Measurements from ENCODE around the gene DPF3.

DPF3 gene

DNA sequence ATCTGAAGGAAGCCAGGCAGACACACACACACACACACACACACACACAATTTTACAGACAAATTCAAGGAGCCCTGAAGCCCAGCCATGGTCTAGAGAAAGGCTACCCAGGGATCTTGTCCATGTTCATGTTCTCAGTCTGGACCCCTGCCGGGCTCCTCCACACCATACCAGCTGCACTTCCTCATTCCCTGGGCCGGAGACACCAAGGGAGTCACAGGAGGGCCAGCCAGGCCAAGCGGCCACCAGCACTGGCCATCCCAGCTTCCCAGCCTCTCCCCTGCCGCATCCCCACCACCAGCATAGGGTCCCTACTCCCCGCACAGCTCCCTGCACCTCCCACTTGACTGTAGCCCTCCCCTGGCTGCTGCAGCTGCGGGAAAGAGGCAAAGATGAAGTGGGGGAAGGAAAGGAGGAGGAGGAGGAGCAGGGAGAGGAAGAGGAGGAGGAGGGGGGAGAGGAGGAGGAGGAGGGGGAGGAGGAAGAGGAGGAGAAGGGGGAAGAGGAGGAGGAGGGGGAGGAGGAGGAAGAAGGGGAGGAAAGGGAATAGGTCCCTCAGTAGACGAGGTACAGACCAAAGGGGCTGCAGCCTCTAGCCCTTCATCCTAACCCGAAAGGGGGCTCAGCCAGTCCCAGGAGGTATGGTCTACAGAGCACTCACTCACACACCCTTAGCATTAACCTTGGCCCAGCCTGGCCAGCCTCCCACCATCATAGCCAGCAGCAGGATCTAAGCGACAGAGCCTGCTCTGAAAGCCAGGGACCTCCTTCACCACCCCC lies 293.2 kb downstream of the DPF3 start:
- DNase-seq (ENCODE audit: low spot score): no peak

DNA sequence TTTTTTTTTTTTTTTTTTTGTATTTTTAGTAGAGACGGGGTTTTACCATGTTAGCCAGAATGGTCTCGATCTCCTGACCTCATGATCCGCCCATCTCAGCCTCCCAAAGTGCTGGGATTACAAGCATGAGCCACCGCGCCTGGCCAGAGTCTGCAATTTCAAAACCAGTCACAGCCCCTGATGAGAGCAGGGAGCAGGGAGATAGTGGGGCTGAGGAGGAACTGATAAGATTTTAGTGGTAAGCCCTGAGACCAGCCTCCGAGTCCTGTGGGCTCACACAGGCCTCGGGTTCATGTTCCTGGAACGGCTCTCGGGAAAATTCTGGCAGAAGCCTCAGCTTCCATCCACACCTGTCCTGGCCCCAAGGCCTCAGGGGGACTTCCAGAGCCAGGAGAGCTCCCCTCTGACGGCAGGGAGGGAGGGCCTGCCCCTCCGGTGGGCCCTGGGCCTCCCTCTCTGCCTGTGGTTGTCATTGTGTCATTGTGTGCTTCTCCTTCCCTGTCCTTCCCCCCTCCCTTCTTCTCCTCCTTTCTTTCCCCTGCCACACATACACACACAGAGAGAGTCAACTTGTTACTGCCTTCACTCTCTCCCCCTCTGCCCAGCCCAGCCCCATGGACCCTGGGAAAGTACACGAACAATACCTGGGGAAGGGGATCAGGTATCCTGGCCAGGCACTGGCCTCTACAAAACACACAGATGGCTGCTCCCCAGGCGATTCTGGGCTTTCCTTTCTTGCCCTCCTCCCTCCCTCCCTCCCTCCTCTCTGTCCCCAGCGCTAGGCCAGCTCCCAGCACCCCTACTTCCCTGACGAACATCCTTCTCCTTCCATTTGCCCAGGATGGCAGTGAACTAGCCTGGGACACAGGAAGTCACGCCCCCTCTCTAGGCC lies 294.1 kb downstream of the DPF3 start:
- DNase-seq (ENCODE audit: low spot score): no peak

DNA sequence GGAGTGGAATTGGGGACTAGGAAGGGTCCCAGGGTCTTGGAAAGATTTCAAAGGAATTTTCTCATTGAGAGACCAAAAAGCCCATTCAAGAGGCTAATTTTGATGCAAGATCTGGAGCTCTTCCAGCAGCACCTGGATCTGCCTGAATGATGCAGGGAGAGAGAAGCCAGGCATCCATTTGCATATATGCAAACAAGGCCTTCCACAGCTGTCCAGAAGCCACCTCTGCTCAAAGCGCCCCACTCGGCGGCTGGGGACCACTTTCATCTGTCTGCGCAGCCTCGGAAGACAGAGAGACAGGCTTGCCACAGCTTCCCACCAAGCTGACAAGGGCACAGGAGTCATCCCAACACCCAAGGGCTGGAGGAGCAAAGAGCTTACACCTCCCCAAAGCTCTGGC lies 295.6 kb downstream of the DPF3 start:
- DNase-seq (ENCODE audit: low spot score): no peak

GRCh38 chr14:72597252-72598233 lies 296.4 kb downstream of the DPF3 start:
- no peak for DNase-seq (ENCODE audit: low spot score)

DNA sequence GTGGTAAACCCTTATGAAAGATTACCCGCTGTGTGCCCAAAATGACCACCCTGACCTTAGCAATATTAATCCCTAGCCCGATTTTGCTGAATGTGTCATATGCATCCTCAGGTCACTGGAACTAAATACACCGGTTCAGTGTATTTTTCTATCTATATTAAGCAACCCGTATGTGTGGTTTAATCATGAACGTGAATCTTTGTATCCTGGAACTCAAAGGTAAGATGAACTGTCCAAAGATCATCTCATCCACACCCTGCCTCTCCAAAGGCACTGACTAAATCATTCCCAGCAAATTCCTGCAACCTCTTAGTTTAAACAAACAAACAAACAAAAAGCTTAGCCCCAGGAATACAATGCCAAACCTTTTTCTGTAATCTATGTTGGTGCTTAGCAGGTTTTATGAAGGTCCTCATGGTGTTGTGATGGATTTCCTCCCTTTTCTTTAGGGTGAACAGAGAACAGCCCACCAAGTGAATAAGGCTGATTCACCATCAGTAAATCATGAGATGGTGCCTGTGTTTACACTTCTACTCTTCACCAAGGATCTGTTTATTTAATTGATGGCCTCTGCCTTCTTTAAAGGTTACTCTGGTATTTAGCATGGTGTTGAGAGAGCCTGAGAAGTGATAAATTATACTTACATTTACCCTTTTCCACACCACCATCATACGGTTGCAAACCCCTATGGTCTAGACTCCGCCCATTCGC lies 298.6 kb downstream of the DPF3 start:
- DNase-seq (ENCODE audit: low spot score): no peak

GRCh38 chr14:72594099-72594901 lies 299.6 kb downstream of the DPF3 start:
- DNase-seq (ENCODE audit: low spot score): no peak

DNA sequence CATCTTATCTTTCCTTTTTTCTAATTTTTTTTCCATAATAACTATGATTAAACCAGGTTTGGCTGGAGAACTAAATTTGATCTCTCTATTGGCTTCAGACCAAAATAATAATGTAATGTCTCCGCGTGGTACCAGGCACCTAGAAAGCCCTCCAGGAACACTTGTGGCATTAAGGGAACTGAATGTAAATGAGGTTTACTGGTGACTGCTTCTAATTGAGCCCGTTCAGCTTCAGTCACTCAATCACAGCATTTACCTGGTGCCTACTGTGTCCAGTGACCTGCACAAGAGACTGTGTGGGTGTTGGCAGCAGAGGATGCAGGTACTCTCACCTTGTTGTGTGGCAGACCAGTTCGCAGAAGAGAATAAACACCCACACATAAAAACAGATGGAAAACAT lies 302.5 kb downstream of the DPF3 start:
- DNase-seq (ENCODE audit: low spot score): no peak

- DNase-seq (ENCODE audit: low spot score): no peak
These were observed 303.3 kb downstream of the DPF3 start for GRCh38 chr14:72590577-72590976.

DNA sequence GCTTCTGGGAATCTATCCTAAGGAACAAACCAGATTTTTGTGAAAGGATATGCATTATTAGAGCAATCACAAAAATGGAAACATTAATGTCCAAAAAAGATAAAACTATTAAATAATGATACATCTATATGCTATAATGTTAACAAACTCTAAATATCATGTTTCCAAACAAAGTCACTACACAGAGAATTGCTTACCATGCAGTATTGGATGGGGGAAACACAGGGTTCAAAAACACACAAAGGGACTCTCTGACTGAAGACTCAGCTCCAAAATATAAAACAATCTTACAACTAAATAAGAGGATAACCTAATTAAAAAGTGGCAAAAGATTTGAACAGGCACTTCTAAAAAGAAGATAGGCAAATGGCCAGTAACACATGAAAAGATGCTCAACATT lies 304.2 kb downstream of the DPF3 start:
- no peak for DNase-seq (ENCODE audit: low spot score)

DNA sequence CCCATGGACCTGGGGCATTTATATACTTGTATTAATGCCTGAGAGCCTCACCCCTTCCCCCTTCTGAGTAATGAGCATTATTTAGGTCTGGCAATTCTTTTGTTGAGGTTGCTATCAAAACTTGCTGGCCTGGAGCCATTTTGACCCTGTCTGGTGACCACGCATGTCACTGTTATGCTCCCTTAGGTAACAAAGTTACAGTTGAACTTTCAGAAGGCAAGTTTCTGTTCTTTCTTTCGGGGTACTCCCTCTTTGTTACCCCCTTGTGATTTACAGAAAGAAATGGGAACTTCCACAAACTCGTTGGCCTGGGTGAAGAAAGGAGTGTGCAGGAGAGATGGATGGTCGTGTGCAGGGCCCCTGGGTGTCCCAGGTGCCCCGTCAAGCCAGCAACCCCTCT lies 305.4 kb downstream of the DPF3 start:
- DNase-seq (ENCODE audit: low spot score): no peak

DNA sequence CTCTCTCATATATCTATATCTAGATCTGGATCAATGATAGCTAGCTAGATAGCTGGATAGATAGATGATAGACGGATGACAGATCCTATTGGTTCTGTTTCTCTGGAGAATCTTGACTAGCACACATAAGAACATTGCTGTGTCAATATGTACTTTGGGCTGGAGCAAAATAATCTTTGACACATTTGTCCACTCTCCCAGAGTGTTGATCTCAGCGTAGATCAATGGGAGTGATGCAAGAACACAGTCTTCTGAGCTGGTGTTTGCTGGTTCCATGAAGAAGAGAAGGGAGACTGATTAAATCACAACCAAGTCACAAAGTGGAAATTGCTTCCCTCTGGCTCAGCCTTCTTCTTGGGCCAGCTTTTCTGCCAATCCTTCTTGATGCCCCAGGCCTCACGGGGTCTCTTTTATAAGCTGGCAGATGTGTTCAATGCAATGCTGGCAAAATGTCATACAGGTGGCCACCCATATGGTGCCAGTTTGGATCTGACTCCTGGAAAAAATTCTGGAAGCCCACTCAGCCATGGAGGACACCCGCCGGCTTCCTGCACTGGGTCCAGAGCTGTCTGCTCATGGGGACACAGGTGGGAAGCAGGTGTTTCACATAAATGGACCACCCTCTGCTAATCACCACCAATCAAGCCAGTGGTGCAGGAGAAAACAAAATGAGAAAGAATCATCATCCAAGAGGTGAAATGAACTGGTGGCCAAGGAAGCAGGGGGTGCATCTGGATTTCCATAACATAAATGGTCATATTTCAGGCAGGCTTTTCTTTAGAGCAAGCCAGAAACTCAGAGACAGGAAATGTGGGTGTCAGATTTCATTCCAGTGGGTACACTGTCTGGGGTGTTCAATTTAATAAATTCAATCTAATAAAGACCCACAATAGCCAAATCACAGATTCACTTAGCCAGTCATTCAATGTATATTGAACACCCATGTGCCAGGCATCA lies 310.3 kb downstream of the DPF3 start:
- no peak for DNase-seq (ENCODE audit: low spot score)

DNA sequence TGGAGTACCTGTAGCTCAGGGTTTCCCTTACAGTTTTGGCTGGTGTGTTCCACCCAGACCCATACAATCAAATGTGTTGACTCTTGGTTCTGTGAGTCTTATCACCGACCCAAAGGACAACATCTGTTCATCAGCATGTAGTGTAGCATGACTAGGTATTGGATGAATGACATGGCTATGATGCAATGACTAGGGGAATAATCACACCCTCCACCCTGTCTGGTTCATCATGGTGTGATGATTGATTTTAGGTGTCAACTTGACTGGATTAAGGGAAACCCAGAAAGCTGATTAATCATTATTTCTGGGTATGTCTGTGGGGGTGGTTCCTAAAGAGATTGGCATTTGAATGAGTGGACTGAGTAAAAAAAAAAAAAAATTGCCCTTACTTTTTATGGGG lies 311.3 kb downstream of the DPF3 start:
- peak; percentile 40 for DNase-seq (ENCODE audit: low spot score)

DNA sequence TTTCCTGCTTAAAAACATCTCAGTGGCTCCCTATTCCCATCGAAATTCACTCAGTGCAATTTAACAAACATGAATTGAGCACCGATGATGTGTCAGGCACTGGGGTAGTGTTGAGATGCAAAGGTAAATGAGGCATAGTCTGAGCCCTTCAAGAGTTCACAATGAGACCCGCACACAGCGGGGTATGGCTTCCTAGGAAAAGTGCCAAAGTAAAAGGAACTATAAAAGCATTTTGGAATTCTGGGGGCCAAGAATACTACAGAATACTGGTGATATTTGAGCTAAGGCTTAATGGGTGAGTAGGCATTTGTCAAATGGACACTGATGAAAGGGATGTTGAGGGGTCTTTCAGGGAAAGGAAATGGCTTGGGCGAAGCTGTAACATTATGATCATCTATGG lies 315.4 kb downstream of the DPF3 start:
- DNase-seq (ENCODE audit: low spot score): no peak

GRCh38 chr14:72577521-72577920 lies 316.4 kb downstream of the DPF3 start:
- no peak for DNase-seq (ENCODE audit: low spot score)

- DNase-seq (ENCODE audit: low spot score): no peak
These were observed 317.6 kb downstream of the DPF3 start for GRCh38 chr14:72576258-72576657.

DNA sequence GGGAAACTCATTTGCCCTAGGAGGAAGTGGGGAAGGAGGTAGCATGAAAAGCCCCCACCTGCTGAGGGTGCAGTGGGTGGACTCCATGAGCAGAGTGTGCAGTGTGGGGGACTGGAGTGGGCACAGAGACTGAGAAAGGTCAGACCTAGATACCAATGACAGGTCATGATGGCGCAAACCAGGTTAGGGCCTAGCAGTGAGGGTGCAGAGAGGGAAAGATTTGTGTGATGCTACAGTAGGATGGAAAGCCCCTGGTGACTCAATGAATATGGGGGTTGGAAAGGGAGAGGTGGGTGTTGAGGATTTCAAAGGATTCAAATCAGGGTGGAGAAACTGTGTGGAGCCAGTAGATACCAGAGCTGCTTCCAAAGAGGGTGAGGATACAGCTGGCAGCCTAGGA lies 319.2 kb downstream of the DPF3 start:
- no peak for DNase-seq (ENCODE audit: low spot score)

DNA sequence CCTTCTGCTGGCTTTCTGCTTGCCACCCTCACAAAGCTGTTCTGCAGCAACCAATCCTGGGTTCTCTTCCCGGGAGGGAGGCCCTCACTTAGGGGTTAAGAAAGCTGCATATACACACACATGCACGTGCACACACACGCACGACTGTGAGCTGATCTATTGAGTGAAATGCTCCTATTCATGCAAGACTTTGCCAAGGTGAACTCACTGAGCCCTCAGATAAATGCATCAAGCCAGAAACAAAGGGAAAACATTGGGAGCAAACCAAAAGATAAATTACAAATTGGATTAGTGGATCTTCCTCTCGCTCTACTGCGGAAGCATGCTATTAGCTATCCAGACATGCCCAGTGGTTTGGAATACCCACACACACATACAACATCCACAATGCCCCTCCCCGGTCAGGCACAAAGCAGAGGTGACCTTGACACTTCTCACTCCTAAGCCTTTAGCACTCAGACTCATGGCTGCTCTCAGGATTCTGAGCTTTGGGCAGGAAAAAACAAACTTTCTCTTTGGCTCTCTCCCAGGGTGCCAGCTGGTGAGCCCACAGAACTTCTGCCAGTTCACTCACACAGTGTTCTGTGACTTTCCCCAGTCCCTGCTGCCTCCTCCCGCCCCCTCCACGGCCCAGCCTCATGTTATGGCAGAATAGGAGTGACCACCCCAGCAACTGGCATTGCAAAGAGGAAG lies 320.0 kb downstream of the DPF3 start:
- DNase-seq (ENCODE audit: low spot score): no peak
